ENCODE results near the gene DEPDC1. TPM values are rescaled to one million over a fixed set of nuclear protein-coding genes. Genes with fewer than 3 reads are reported as not detected.

The DEPDC1 gene
- total RNA-seq: 30.3 and 31.6 TPM in 2 replicates
- long read RNA-seq, full-length matches to known transcripts: 6 of 133 reads
- long read RNA-seq, partial matches to known transcripts: 104 of 133 reads
- long read RNA-seq, other reads (novel, unspliced or antisense): 23 of 133 reads

- peak within 1 kb of the TSS; percentile 98 for H3K27ac Mint-ChIP-seq (ENCODE audit: unreplicated experiment)
These were observed at the start of gene DEPDC1 for GRCh38 chr1:68496680-68497357. Gene DEPDC1, minus strand, starts transcription at chr1:68497082. Its CDS starts 83 bp downstream, at chr1:68496999.

GRCh38 chr1:68544651-68545050 is 47.8 kb upstream of the DEPDC1 start:
- no peak for TF ChIP-seq CTCF (conservative IDR thresholded peaks at IDR 0.05)
- no peaks in the 10 kb centered on the region for H3K4me1 Mint-ChIP-seq
- H3K9me3 Mint-ChIP-seq: peaks cover under 1% of the 10 kb centered on the region
- DNase-seq (ENCODE audit: low read depth, low spot score): no peak
- no peak overlapping the region for H3K4me3 Mint-ChIP-seq
- no peaks in the 10 kb centered on the region for H3K27me3 Mint-ChIP-seq (ENCODE audit: low read depth)
- no peaks in the 10 kb centered on the region for H3K36me3 Mint-ChIP-seq (ENCODE audit: low read depth)
- no peak overlapping the region for H3K27ac Mint-ChIP-seq (ENCODE audit: unreplicated experiment)

More at GRCh38 chr1:68496680-68497357, at the start of gene DEPDC1:
- Mint-ChIP-seq H3K9me3 (peaks cover 6% of the 10 kb centered on the region), H3K4me1 (peaks cover 31% of the 10 kb centered on the region), H3K27me3 (ENCODE audit: low read depth) (no peaks in the 10 kb centered on the region), H3K36me3 (ENCODE audit: low read depth) (peaks cover 13% of the 10 kb centered on the region), H3K4me3 (peak within 1 kb of the TSS; percentile 99)
- DNase-seq (ENCODE audit: low read depth, low spot score): peak; percentile 92
- no peak for TF ChIP-seq CTCF (conservative IDR thresholded peaks at IDR 0.05)

- Mint-ChIP-seq H3K27ac (ENCODE audit: unreplicated experiment) (no peak overlapping the region), H3K27me3 (ENCODE audit: low read depth) (no peaks in the 10 kb centered on the region), H3K4me3 (no peak overlapping the region), H3K4me1 (no peaks in the 10 kb centered on the region), H3K9me3 (no peaks in the 10 kb centered on the region), H3K36me3 (ENCODE audit: low read depth) (no peaks in the 10 kb centered on the region)
- no peak for DNase-seq (ENCODE audit: low read depth, low spot score)
- TF ChIP-seq CTCF (conservative IDR thresholded peaks at IDR 0.05): no peak
These were observed 45.7 kb upstream of the DEPDC1 start for GRCh38 chr1:68542586-68542985.

- H3K9me3 Mint-ChIP-seq: no peaks in the 10 kb centered on the region
These were observed 42.1 kb upstream of the DEPDC1 start for GRCh38 chr1:68538941-68539340.

GRCh38 chr1:68528243-68528642 is 31.4 kb upstream of the DEPDC1 start:
- peaks cover 4% of the 10 kb centered on the region for H3K9me3 Mint-ChIP-seq
- H3K4me1 Mint-ChIP-seq: no peaks in the 10 kb centered on the region
- H3K36me3 Mint-ChIP-seq (ENCODE audit: low read depth): no peaks in the 10 kb centered on the region
- H3K27me3 Mint-ChIP-seq (ENCODE audit: low read depth): no peaks in the 10 kb centered on the region
- H3K27ac Mint-ChIP-seq (ENCODE audit: unreplicated experiment): no peak overlapping the region
- no peak overlapping the region for H3K4me3 Mint-ChIP-seq
- no peak for TF ChIP-seq CTCF (conservative IDR thresholded peaks at IDR 0.05)
- no peak for DNase-seq (ENCODE audit: low read depth, low spot score)

More at GRCh38 chr1:68538941-68539340, 42.1 kb upstream of the DEPDC1 start:
- H3K4me3 Mint-ChIP-seq: no peak overlapping the region
- H3K36me3 Mint-ChIP-seq (ENCODE audit: low read depth): no peaks in the 10 kb centered on the region
- no peak for TF ChIP-seq CTCF (conservative IDR thresholded peaks at IDR 0.05)
- no peak overlapping the region for H3K27ac Mint-ChIP-seq (ENCODE audit: unreplicated experiment)
- no peak for DNase-seq (ENCODE audit: low read depth, low spot score)
- no peaks in the 10 kb centered on the region for H3K4me1 Mint-ChIP-seq
- no peaks in the 10 kb centered on the region for H3K27me3 Mint-ChIP-seq (ENCODE audit: low read depth)

Measured in neural crest cell (in vitro differentiated cells).